Right ventricle myocardium inferior (tissue), 1 donor: ENCODE results near the gene HOXA3. TPM values are rescaled to one million over a fixed set of nuclear protein-coding genes. Genes with fewer than 3 reads are reported as not detected.

ENCODE experiments used
- ATAC-seq: fragments of 200-7000 bp; cut with Tn5 transposase; one replicate; pipeline ENCODE4 v1.9.1; 2020; ENCODE audit warnings: mild to moderate bottlenecking, moderate library complexity
- DNase-seq: peaks from one replicate; pipeline ENCODE4 v3.0.0; 2021; ENCODE audit errors: missing footprints
- intact Hi-C: fragments of 100-400 bp; cut with DNase I; formaldehyde crosslinking; loops from one replicate; pipeline ENCODE4 v1.11.0; 2022
- total RNA-seq: library from RNA; stranded (reverse); fragmentation: NEBNext Ultra II Directional; extraction: Animal tissue kit (Norgen Biotek cat#: 25700); gene quantifications from one replicate; pipeline ENCODE4 v1.2.1, GENCODE V29; 2021
- donor health status: DM: no; HTN: yes; CAD: no; lungs with severe emphysema.

HOXA3 gene
- total RNA-seq, 1 donor from 2014 or later, result not detected

- DNase-seq, result no peak
- ATAC-seq, result no peak
- intact Hi-C loops, result no loop called here
Observed at GRCh38 chr7:27091941-27092818, 60.2 kb downstream of the HOXA3 start.

- ATAC-seq (no peak), DNase-seq (no peak)
- intact Hi-C loops, result no loop called here
Observed at GRCh38 chr7:27091105-27091504, 61.3 kb downstream of the HOXA3 start.

- intact Hi-C loops, result no loop called here
- DNase-seq (no peak), ATAC-seq (no peak)
Observed at GRCh38 chr7:27088002-27088922, 64.1 kb downstream of the HOXA3 start.

GRCh38 chr7:27083646-27084045 lies 68.7 kb downstream of the HOXA3 start:
- DNase-seq (no peak), ATAC-seq (no peak)
- intact Hi-C loops, result no loop called here

GRCh38 chr7:27082171-27082570 lies 70.2 kb downstream of the HOXA3 start:
- intact Hi-C loops, result no loop called here
- ATAC-seq (no peak), DNase-seq (no peak)

- no peak for DNase-seq
- intact Hi-C loops, result no loop called here
- ATAC-seq, result no peak
Observed at GRCh38 chr7:27080844-27081436, 71.4 kb downstream of the HOXA3 start.

GRCh38 chr7:27079234-27079975 lies 73.0 kb downstream of the HOXA3 start:
- intact Hi-C loops, result no loop called here
- DNase-seq (no peak), ATAC-seq (no peak)

GRCh38 chr7:27078616-27079233 lies 73.7 kb downstream of the HOXA3 start:
- DNase-seq (no peak), ATAC-seq (no peak)
- intact Hi-C loops, result no loop called here

- intact Hi-C loops, result no loop called here
- no peak for ATAC-seq
- no peak for DNase-seq
Observed at GRCh38 chr7:27073076-27073475, 79.3 kb downstream of the HOXA3 start.

- ATAC-seq (no peak), DNase-seq (no peak)
- intact Hi-C loops, result no loop called here
Observed at GRCh38 chr7:27071622-27072390, 80.6 kb downstream of the HOXA3 start.

- intact Hi-C loops, result no loop called here
- ATAC-seq, result no peak
- no peak for DNase-seq
Observed at GRCh38 chr7:27068259-27068658, 84.1 kb downstream of the HOXA3 start.

- DNase-seq, result no peak
- ATAC-seq, result no peak
- intact Hi-C loops, result no loop called here
Observed at GRCh38 chr7:27066148-27066547, 86.2 kb downstream of the HOXA3 start.

- ATAC-seq (no peak), DNase-seq (no peak)
- intact Hi-C loops, result no loop called here
Observed at GRCh38 chr7:27065709-27066108, 86.7 kb downstream of the HOXA3 start.

GRCh38 chr7:27064661-27065060 lies 87.7 kb downstream of the HOXA3 start:
- ATAC-seq, result no peak
- intact Hi-C loops, result no loop called here
- no peak for DNase-seq

- ATAC-seq (no peak), DNase-seq (no peak)
- intact Hi-C loops, result no loop called here
Observed at GRCh38 chr7:27064159-27064558, 88.2 kb downstream of the HOXA3 start.

GRCh38 chr7:27062946-27063345 lies 89.4 kb downstream of the HOXA3 start:
- DNase-seq (no peak), ATAC-seq (no peak)
- intact Hi-C loops, result no loop called here
